Measurements from ENCODE around the gene EIF3B. TPM values are rescaled to one million over a fixed set of nuclear protein-coding genes. Genes with fewer than 3 reads are reported as not detected.

Gene EIF3B
- total RNA-seq, 1 donor from 2014 or later: 224 TPM

Other genes starting within 250 kb of the EIF3B start
- 49.7 and 53.8 TPM in 2 replicates for gene MAD1L1, start 121.9 kb upstream of the EIF3B start, total RNA-seq
- 45.1 and 48.5 TPM in 2 replicates for gene MRM2, start 112.6 kb upstream of the EIF3B start, total RNA-seq
- 54.9 and 60.2 TPM in 2 replicates for gene NUDT1, start 112.6 kb upstream of the EIF3B start, total RNA-seq
- gene SNX8, start 40.4 kb upstream of the EIF3B start, total RNA-seq: 30.4 and 31.8 TPM in 2 replicates
- gene CHST12, start 48.8 kb downstream of the EIF3B start, total RNA-seq: 13.5 and 15.0 TPM in 2 replicates
- gene GRIFIN, start 121.6 kb downstream of the EIF3B start, total RNA-seq: not detected in 2 replicates
- 39.0 and 44.9 TPM in 2 replicates for gene LFNG, start 164.9 kb downstream of the EIF3B start, total RNA-seq
- gene BRAT1, start 200.7 kb downstream of the EIF3B start, total RNA-seq: 47.3 and 52.7 TPM in 2 replicates
- gene IQCE, start 204.2 kb downstream of the EIF3B start, total RNA-seq: 18.4 and 22.4 TPM in 2 replicates